ENCODE results near the gene FOXP4. TPM values are rescaled to one million over a fixed set of nuclear protein-coding genes. Genes with fewer than 3 reads are reported as not detected.
A peak's percentile ranks its signal among the peaks of the same experiment; 100 is the strongest.

FOXP4 gene
- total and polyA plus RNA-seq, 7 donors, result 4.1 to 19.5 (median 12.7) TPM

GRCh38 chr6:41643899-41644269, 97.7 kb downstream of the FOXP4 start:
- Histone ChIP-seq H3K4me3 (no peak overlapping the region), H3K27ac (no peak overlapping the region), H3K4me1 (peaks cover 0 to 6% (median 4%) of the 10 kb centered on the region in 4 donors), H3K27me3 (peaks cover 0 to 22% (median 9%) of the 10 kb centered on the region in 3 donors), H3K36me3 (no peaks in the 10 kb centered on the region), H3K9me3 (no peaks in the 10 kb centered on the region)
- no peak for TF ChIP-seq POLR2AphosphoS5 (IDR thresholded peaks at IDR 0.05)
- TF ChIP-seq CTCF (IDR thresholded peaks at IDR 0.05), result no peak
- TF ChIP-seq EP300 (IDR thresholded peaks at IDR 0.05), result no peak
- TF ChIP-seq POLR2A (IDR thresholded peaks at IDR 0.05), result no peak
- DNase-seq, result no peak
- intact Hi-C loops (cut with DNase I), result no loop called here
- 75 to 87% methylated on average over 4 of the region's 4 CpGs for WGBS, 2 donors

- Histone ChIP-seq H3K9me3 (no peaks in the 10 kb centered on the region), H3K27me3 (peaks cover 0 to 16% (median 4%) of the 10 kb centered on the region in 3 donors), H3K27ac (no peak overlapping the region), H3K4me1 (peaks cover 0 to under 1% (median under 1%) of the 10 kb centered on the region in 4 donors), H3K36me3 (no peaks in the 10 kb centered on the region), H3K4me3 (no peak overlapping the region)
- intact Hi-C loops (cut with DNase I), result no loop called here
- 84 to 85% methylated on average over 4 of the region's 4 CpGs for WGBS, 2 donors
- DNase-seq, result no peak
- TF ChIP-seq CTCF (IDR thresholded peaks at IDR 0.05) (no peak), POLR2A (IDR thresholded peaks at IDR 0.05) (no peak), POLR2AphosphoS5 (IDR thresholded peaks at IDR 0.05) (no peak), EP300 (IDR thresholded peaks at IDR 0.05) (no peak)
Observed at GRCh38 chr6:41644297-41644879, 98.2 kb downstream of the FOXP4 start.

GRCh38 chr6:41645007-41645618, 98.9 kb downstream of the FOXP4 start:
- WGBS, 2 donors, result 70 to 74% methylated on average over 12 of the region's 12 CpGs
- no peak overlapping the region for H3K27ac ChIP-seq
- peaks cover 0 to 9% (median 0%) of the 10 kb centered on the region in 3 donors for H3K27me3 ChIP-seq
- TF ChIP-seq EP300 (IDR thresholded peaks at IDR 0.05), result no peak
- no peak for TF ChIP-seq POLR2A (IDR thresholded peaks at IDR 0.05)
- no peak for TF ChIP-seq CTCF (IDR thresholded peaks at IDR 0.05)
- TF ChIP-seq POLR2AphosphoS5 (IDR thresholded peaks at IDR 0.05), result no peak
- no peaks in the 10 kb centered on the region for H3K4me1 ChIP-seq
- H3K9me3 ChIP-seq, result no peaks in the 10 kb centered on the region
- H3K4me3 ChIP-seq, result no peak overlapping the region
- peak; percentile 35 for DNase-seq
- intact Hi-C loops (cut with DNase I), result no loop called here
- no peaks in the 10 kb centered on the region for H3K36me3 ChIP-seq

GRCh38 chr6:41646026-41646795, 100.0 kb downstream of the FOXP4 start:
- Histone ChIP-seq H3K27ac (no peak overlapping the region), H3K4me3 (no peak overlapping the region), H3K36me3 (no peaks in the 10 kb centered on the region), H3K4me1 (no peaks in the 10 kb centered on the region), H3K27me3 (peaks cover 0 to 4% (median 0%) of the 10 kb centered on the region in 3 donors), H3K9me3 (no peaks in the 10 kb centered on the region)
- no peak for DNase-seq
- WGBS, 2 donors, result 82 to 84% methylated on average over 14 of the region's 14 CpGs
- TF ChIP-seq POLR2AphosphoS5 (IDR thresholded peaks at IDR 0.05) (no peak), CTCF (IDR thresholded peaks at IDR 0.05) (no peak), POLR2A (IDR thresholded peaks at IDR 0.05) (no peak), EP300 (IDR thresholded peaks at IDR 0.05) (no peak)
- intact Hi-C loops (cut with DNase I), result no loop called here

All from sigmoid colon (tissue), 7 donors.